HepG2 (cell line): ENCODE measurements around the gene SMARCB1. TPM values are rescaled to one million over a fixed set of nuclear protein-coding genes. Genes with fewer than 3 reads are reported as not detected.

ENCODE experiments used
- ATF3 ChIP-seq: sonication (generic); formaldehyde crosslinking; IDR thresholded peaks from 2 replicates; pipeline ENCODE4 v1.4.0; 2020; ENCODE audit warnings: missing genetic modification reagents
- BRF2 ChIP-seq: sonication (generic); formaldehyde crosslinking; IDR thresholded peaks from 2 replicates; pipeline ENCODE4 v1.8.1; 2022; ENCODE audit warnings: mild to moderate bottlenecking, missing genetic modification reagents
- E2F5 ChIP-seq: sonication (generic); formaldehyde crosslinking; conservative IDR thresholded peaks from 2 replicates; pipeline ENCODE4 v1.4.0; 2020; ENCODE audit warnings: missing genetic modification reagents
- HNF4G ChIP-seq, 2 experiments: sonication (generic) in 1 of 2; formaldehyde crosslinking in 1 of 2; IDR thresholded peaks; 2 replicates each; pipeline versions ENCODE4 v1.4.0 to v1.6.1; 2011 to 2020; ENCODE audit warnings: borderline replicate concordance in 2 of 2, low read depth in 2 of 2, mild to moderate bottlenecking in 2 of 2, low read length in 1 of 2, missing genetic modification reagents in 1 of 2, moderate library complexity in 1 of 2
- MIXL1 ChIP-seq: IDR thresholded peaks from 2 replicates; pipeline ENCODE4 v1.6.1; 2016
- NR0B2 ChIP-seq: sonication (generic); formaldehyde crosslinking; IDR thresholded peaks from 2 replicates; pipeline ENCODE4 v1.4.0; 2020; ENCODE audit warnings: mild to moderate bottlenecking, missing genetic modification reagents
- PHF5A ChIP-seq: IDR thresholded peaks from one replicate; pipeline ENCODE4 v1.6.1; 2018; ENCODE audit warnings: low read depth, missing genetic modification reagents; ENCODE audit not compliant: unreplicated experiment
- POGK ChIP-seq: sonication (generic); formaldehyde crosslinking; conservative IDR thresholded peaks from 2 replicates; pipeline ENCODE4 v1.8.0; 2022; ENCODE audit warnings: mild to moderate bottlenecking, moderate library complexity, missing genetic modification reagents
- TBX2 ChIP-seq: sonication (generic); formaldehyde crosslinking; IDR thresholded peaks from 2 replicates; pipeline ENCODE4 v1.5.0; 2020; ENCODE audit warnings: missing genetic modification reagents, mild to moderate bottlenecking, borderline replicate concordance
- ZBTB14 ChIP-seq: sonication (generic); formaldehyde crosslinking; IDR thresholded peaks from 2 replicates; pipeline ENCODE4 v1.4.0; 2020; ENCODE audit warnings: missing genetic modification reagents
- ZC3H13 ChIP-seq: sonication (generic); formaldehyde crosslinking; IDR thresholded peaks from 2 replicates; pipeline ENCODE4 v1.8.1; 2023; ENCODE audit warnings: mild to moderate bottlenecking, missing genetic modification reagents, moderate library complexity
- ZFP91 ChIP-seq: sonication (generic); formaldehyde crosslinking; IDR thresholded peaks from 2 replicates; pipeline ENCODE4 v1.9.0; 2022; ENCODE audit warnings: missing genetic modification reagents, mild to moderate bottlenecking, borderline replicate concordance
- ZNF362 ChIP-seq: sonication (generic); formaldehyde crosslinking; IDR thresholded peaks from 2 replicates; pipeline ENCODE4 v1.4.0; 2020; ENCODE audit warnings: missing genetic modification reagents, mild to moderate bottlenecking, borderline replicate concordance
- ZNF451 ChIP-seq: sonication (generic); formaldehyde crosslinking; IDR thresholded peaks from 2 replicates; pipeline ENCODE4 v1.5.0; 2020; ENCODE audit warnings: mild to moderate bottlenecking, missing genetic modification reagents
- ZNF543 ChIP-seq: sonication (generic); formaldehyde crosslinking; IDR thresholded peaks from 2 replicates; pipeline ENCODE4 v1.4.0; 2020; ENCODE audit warnings: mild to moderate bottlenecking, missing genetic modification reagents
- ZNF567 ChIP-seq: sonication (generic); formaldehyde crosslinking; IDR thresholded peaks from 2 replicates; pipeline ENCODE4 v1.8.1; 2023; ENCODE audit warnings: mild to moderate bottlenecking, missing genetic modification reagents, borderline replicate concordance
- ZNF777 ChIP-seq: sonication (generic); formaldehyde crosslinking; IDR thresholded peaks from 2 replicates; pipeline ENCODE4 v1.4.0; 2020; ENCODE audit warnings: missing genetic modification reagents
- polyA plus RNA-seq, 8 experiments: library from polyadenylated mRNA; depleted of rRNA in 3 of 8; stranded (reverse) in 7 of 8; unstranded in 1 of 8; fragments of >200 nt; fragmentation: Illumina TruSeq in 4 of 8; extraction: Trizol in 4 of 8; gene quantifications; 2 replicates each; pipeline versions ENCODE4 v1.2.1 to v1.2.3, GENCODE V29; 2011 to 2016; ENCODE audit warnings: low read depth in 4 of 8, missing spikeins in 1 of 8, mixed read lengths in 1 of 8; ENCODE audit not compliant: insufficient read depth in 1 of 8
- total RNA-seq, 5 experiments: library from RNA; depleted of rRNA; stranded (reverse); fragments of >200 nt; fragmentation: Illumina TruSeq; extraction: Trizol; gene quantifications; 2 replicates each; pipeline ENCODE4 v1.2.3, GENCODE V29; 2016; ENCODE audit warnings: low read depth in 1 of 5

The SMARCB1 gene
- total and polyA plus RNA-seq, 2 of the 13 experiments (the other 11 are each of a cell fraction or from before 2014, with no cell fraction given), result 74.0 to 166 TPM

GRCh38 chr22:23786752-23787599 lies at the start of gene SMARCB1 (continued):
- TF ChIP-seq E2F5 (CRISPR knock-in tag) (0 out of 2 replicates have a peak, but pooled peaks have one; percentile 54), ZFP91 (CRISPR knock-in tag) (peak; percentile 100), ZC3H13 (no peak), ZNF451 (CRISPR knock-in tag) (peak; percentile 43; the same call in 1 of the 2 replicates), ZNF777 (CRISPR knock-in tag) (peak; percentile 37; the same call in 1 of the 2 replicates), HNF4G (IDR thresholded peaks at IDR 0.05; ENCODE audit: borderline replicate concordance, low read depth, low read length) (no peak), HNF4G (CRISPR knock-in tag; IDR thresholded peaks at IDR 0.05; ENCODE audit: borderline replicate concordance, low read depth) (peak; percentile 67; the same call in 1 of the 2 replicates), ZNF362 (CRISPR knock-in tag) (no peak), ATF3 (0 out of 2 replicates have a peak, but pooled peaks have one; percentile 10), POGK (CRISPR knock-in tag) (no peak), NR0B2 (peak; percentile 66), ZBTB14 (CRISPR knock-in tag) (peak; percentile 96), MIXL1 (CRISPR knock-in tag) (no peak), ZNF543 (peak; percentile 22), TBX2 (CRISPR knock-in tag) (peak; percentile 40), PHF5A (CRISPR knock-in tag) (no peak), ZNF567 (peak; percentile 24; the same call in 1 of the 2 replicates), BRF2 (no peak)
